K562 (cell line): ENCODE results near the gene PTGER2. TPM values are rescaled to one million over a fixed set of nuclear protein-coding genes. Genes with fewer than 3 reads are reported as not detected.

ENCODE experiments used
- ATAC-seq: fragments of 200-7000 bp; cut with Tn5 transposase; 3 replicates; pipeline ENCODE4 v1.9.1; 2020; ENCODE audit warnings: moderate library complexity
- BruUV-seq: library from RNA; stranded (reverse); fragments of 400-500 nt; replicated peaks from 2 replicates; lab custom pipeline; 2021; lab: Mats Ljungman, UMichigan
- CTCF ChIA-PET: fragments of 300-600 bp; formaldehyde crosslinking; extraction: SDS; loops from one replicate; lab custom pipeline; 2021; ENCODE audit warnings: low intra/inter-chr PET ratio; lab: Yijun Ruan, JAX
- POLR2A ChIA-PET: fragments of 300-600, 350-650 bp; sonication (Branson Sonifier 250); formaldehyde crosslinking; extraction: SDS; loops from one replicate; lab custom pipeline; 2021; ENCODE audit warnings: antibody characterized with exemption, inconsistent platforms; lab: Yijun Ruan, JAX
- DNase-seq, 4 experiments: peaks; one replicate each; pipeline versions ENCODE4 v3.0.0 to v3.0.0-alpha.2; 2011 to 2018; ENCODE audit warnings: low spot score in 3 of 4, mixed read lengths in 3 of 4; ENCODE audit errors: extremely low read depth in 1 of 4
- FAIRE-seq: peaks from 2 replicates; lab custom pipeline; 2011; peaks lifted over from hg19 to GRCh38; lab: Jason Lieb, UNC
- H2AFZ ChIP-seq: 2 replicates; pipeline ENCODE4 v1.6.0; 2011; ENCODE audit warnings: low read depth, low read length, control low read depth, inconsistent platforms
- H3K27ac ChIP-seq: fragments of 200-600 bp; 3 replicates; pipeline ENCODE4 v1.8.0; 2011; ENCODE audit warnings: low read depth, mild to moderate bottlenecking, control low read depth, inconsistent platforms, low read length, moderate library complexity, mixed read lengths; ENCODE audit errors: extremely low read depth
- H3K27me3 ChIP-seq, 2 experiments: fragments of 300-600 bp in 1 of 2; 2 replicates in 1 of 2; 3 replicates in 1 of 2; pipeline versions ENCODE4 v1.6.0 to v1.8.0; 2011; ENCODE audit warnings: inconsistent platforms in 2 of 2, low read length in 2 of 2, mild to moderate bottlenecking in 1 of 2, mixed read lengths in 1 of 2, moderate library complexity in 1 of 2; ENCODE audit not compliant: control insufficient read depth in 2 of 2, insufficient read depth in 2 of 2
- H3K36me3 ChIP-seq: fragments of 300-600 bp; 3 replicates; pipeline ENCODE4 v1.8.0; 2011; ENCODE audit warnings: mild to moderate bottlenecking, low read length, inconsistent platforms; ENCODE audit not compliant: control insufficient read depth, insufficient read depth
- H3K4me1 ChIP-seq, 2 experiments: fragments of 200-600 bp in 1 of 2; replicated peaks in 1 of 2; 2 replicates in 1 of 2; 3 replicates in 1 of 2; pipeline versions ENCODE4 v1.5.1 to v1.8.0; 2011; ENCODE audit warnings: inconsistent platforms in 2 of 2, low read length in 2 of 2, mild to moderate bottlenecking in 1 of 2, mixed read lengths in 1 of 2, moderate library complexity in 1 of 2; ENCODE audit not compliant: control insufficient read depth in 2 of 2, insufficient read depth in 2 of 2
- H3K4me2 ChIP-seq: 2 replicates; pipeline ENCODE4 v1.6.1; 2011; ENCODE audit warnings: low read length, control low read depth, inconsistent platforms, mixed read lengths; ENCODE audit not compliant: insufficient read depth
- H3K4me3 ChIP-seq: fragments of 200-600 bp; sonication (generic), shearing (Covaris generic); 2 replicates; pipeline ENCODE4 v1.5.1; 2016; ENCODE audit warnings: control low read depth, inconsistent platforms
- H3K79me2 ChIP-seq: fragments of 200-600 bp; 3 replicates; pipeline ENCODE4 v1.8.0; 2011; ENCODE audit warnings: low read length, inconsistent platforms; ENCODE audit not compliant: control insufficient read depth, insufficient read depth
- H3K9ac ChIP-seq, 2 experiments: 2 replicates each; pipeline versions ENCODE4 v1.6.0 to v1.6.1; 2011; ENCODE audit warnings: low read depth in 2 of 2, low read length in 2 of 2, control low read depth in 1 of 2, inconsistent platforms in 1 of 2, mild to moderate bottlenecking in 1 of 2, mixed read lengths in 1 of 2; ENCODE audit not compliant: insufficient read depth in 1 of 2
- H3K9me1 ChIP-seq: one replicate; pipeline ENCODE4 v1.6.0; 2011; ENCODE audit warnings: inconsistent platforms, mild to moderate bottlenecking, low read length, moderate library complexity; ENCODE audit not compliant: control insufficient read depth, insufficient read depth
- H3K9me3 ChIP-seq: replicated peaks from 2 replicates; pipeline ENCODE4 v1.5.1; 2011; ENCODE audit warnings: low read depth, low read length, inconsistent platforms; ENCODE audit not compliant: control insufficient read depth, insufficient read depth
- H4K20me1 ChIP-seq: replicated peaks from 2 replicates; pipeline ENCODE4 v1.6.1; 2011; ENCODE audit warnings: low read length, inconsistent platforms, mixed read lengths; ENCODE audit not compliant: control insufficient read depth, insufficient read depth
- ADNP ChIP-seq: fragments of 200-800 bp; sonication (Bioruptor generic); IDR thresholded peaks from 2 replicates; pipeline ENCODE4 v1.6.1; 2016; ENCODE audit warnings: missing genetic modification characterization, missing compliant biosample characterization
- CREM ChIP-seq: IDR thresholded peaks from 2 replicates; pipeline ENCODE4 v1.6.1; 2014; ENCODE audit warnings: antibody characterized with exemption, low read depth
- ELF2 ChIP-seq: fragments of 250-450 bp; sonication (Bioruptor Pico); IDR thresholded peaks from 2 replicates; pipeline ENCODE4 v1.5.0; 2021; ENCODE audit warnings: mild to moderate bottlenecking
- ILF3 ChIP-seq: fragments of 450-650 bp; IDR thresholded peaks from 2 replicates; pipeline ENCODE4 v1.6.1; 2018; ENCODE audit warnings: antibody characterized with exemption, mild to moderate bottlenecking, moderate library complexity, borderline replicate concordance
- LARP7 ChIP-seq: fragments of 450-650 bp; IDR thresholded peaks from 2 replicates; pipeline ENCODE4 v1.6.1; 2016
- NKRF ChIP-seq: fragments of 450-650 bp; IDR thresholded peaks from 2 replicates; pipeline ENCODE4 v1.6.1; 2016; ENCODE audit warnings: borderline replicate concordance
- PCBP2 ChIP-seq: fragments of 200-400 bp; formaldehyde crosslinking; IDR thresholded peaks from 2 replicates; pipeline ENCODE4 v1.6.1; 2018; ENCODE audit warnings: low read length, low read depth, mild to moderate bottlenecking, moderate library complexity; ENCODE audit not compliant: poor library complexity, severe bottlenecking
- RUNX1 ChIP-seq: sonication (generic); IDR thresholded peaks from 2 replicates; pipeline ENCODE4 v1.6.1; 2016; ENCODE audit warnings: antibody characterized with exemption, low read depth
- YBX1 ChIP-seq: fragments of 450-650 bp; IDR thresholded peaks from 2 replicates; pipeline ENCODE4 v1.7.1; 2016; ENCODE audit warnings: mild to moderate bottlenecking
- ZBTB1 ChIP-seq: sonication (generic); formaldehyde crosslinking; IDR thresholded peaks from 2 replicates; pipeline ENCODE4 v1.8.1; 2023; ENCODE audit warnings: missing genetic modification reagents, low read depth, mild to moderate bottlenecking, borderline replicate concordance
- WGBS: fragments of 100-300 bp; shearing (Covaris generic); methylation state at CpG from one replicate; pipeline ENCODE4 v1.1.6; 2016; ENCODE audit warnings: low coverage, mixed read lengths; ENCODE audit not compliant: insufficient coverage; ENCODE audit errors: missing lambda C conversion rate; 5-methylcytosine and 5-hydroxymethylcytosine counted together
- in situ Hi-C: fragments of 300-500 bp; cut with MboI; formaldehyde crosslinking; loops from 4 replicates; pipeline ENCODE4 v1.15.0; 2018; ENCODE audit warnings: inconsistent platforms, mixed read lengths
- intact Hi-C: fragments of 100-400 bp; cut with micrococcal nuclease; formaldehyde crosslinking; loops from 2 replicates; pipeline ENCODE4 v1.14.2; 2022
- polyA plus RNA-seq, 8 experiments: library from polyadenylated mRNA; depleted of rRNA in 4 of 8; stranded (reverse) in 5 of 8; unstranded in 3 of 8; fragments of >200 nt; fragmentation: Nextera tagmentation in 2 of 8; fragmentation: Illumina TruSeq in 1 of 8; extraction: Ambion mirVana in 2 of 8; extraction: Trizol in 1 of 8; gene quantifications; 2 replicates each; pipeline versions ENCODE4 v1.2.1 to v1.2.3, GENCODE V29; 2011 to 2014; ENCODE audit warnings: inconsistent platforms in 1 of 8, missing spikeins in 1 of 8
- total RNA-seq, 7 experiments: library from RNA; depleted of rRNA in 6 of 7; stranded (reverse); fragments of >200 nt in 6 of 7; fragmentation: Illumina TruSeq in 2 of 7; extraction: Trizol in 2 of 7; gene quantifications; 2 replicates each; pipeline versions ENCODE4 v1.2.1 to v1.2.3, GENCODE V29; 2011 to 2021; ENCODE audit warnings: low replicate concordance in 1 of 7
- TF ChIP-seq, protein P1 (sequence below), 2 experiments: fragments of 450-650 bp in 1 of 2; sonication (generic) in 1 of 2; formaldehyde crosslinking; conservative IDR thresholded peaks; 2 replicates each; pipeline versions ENCODE4 v1.4.0 to v1.8.1; 2020 to 2022; ENCODE audit warnings: mild to moderate bottlenecking in 1 of 2, missing genetic modification reagents in 1 of 2

Gene PTGER2
- total and polyA plus RNA-seq, 9 of the 15 experiments (the other 6 are each of a cell fraction or from before 2014, with no cell fraction given), result not detected

- TF ChIP-seq ILF3 (no peak), YBX1 (no peak), PCBP2 (no peak), CREM (no peak), RUNX1 (no peak), LARP7 (no peak)
- TF ChIP-seq, protein P1, sequence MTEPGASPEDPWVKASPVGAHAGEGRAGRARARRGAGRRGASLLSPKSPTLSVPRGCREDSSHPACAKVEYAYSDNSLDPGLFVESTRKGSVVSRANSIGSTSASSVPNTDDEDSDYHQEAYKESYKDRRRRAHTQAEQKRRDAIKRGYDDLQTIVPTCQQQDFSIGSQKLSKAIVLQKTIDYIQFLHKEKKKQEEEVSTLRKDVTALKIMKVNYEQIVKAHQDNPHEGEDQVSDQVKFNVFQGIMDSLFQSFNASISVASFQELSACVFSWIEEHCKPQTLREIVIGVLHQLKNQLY (CRISPR knock-in tag; conservative IDR thresholded peaks at IDR 0.05), result no peak
- TF ChIP-seq, all 486 proteins: peak for 0
These were observed 45.0 kb upstream of the PTGER2 start (continued) for GRCh38 chr14:52269100-52269499.

GRCh38 chr14:52269982-52270381, 44.1 kb upstream of the PTGER2 start:
- no peak overlapping the region for H3K4me2 ChIP-seq
- CTCF ChIA-PET, result no interaction called here

More at GRCh38 chr14:52269982-52270381, 44.1 kb upstream of the PTGER2 start:
- H3K4me3 ChIP-seq, result no peak overlapping the region
- no peak for ATAC-seq
- H3K9ac ChIP-seq, result no peak overlapping the region
- 0% methylated on average over 7 of the region's 8 CpGs for WGBS
- H2AFZ ChIP-seq, result no peak overlapping the region
- H3K36me3 ChIP-seq, result no peaks in the 10 kb centered on the region
- FAIRE-seq, result no peak
- H4K20me1 ChIP-seq, result no peaks in the 10 kb centered on the region
- H3K9me3 ChIP-seq, result no peaks in the 10 kb centered on the region
- intact Hi-C loops, result loop anchor here (10.0 kb wide), 1 partner anchor 275 kb away; no protein-coding TSS in a partner anchor
- TF ChIP-seq ADNP (no peak), ZBTB1 (no peak), ELF2 (CRISPR knock-in tag) (no peak), NKRF (no peak)
- no peak for DNase-seq
- no peak overlapping the region for H3K27ac ChIP-seq
- no peaks in the 10 kb centered on the region for H3K9me1 ChIP-seq
- no peaks in the 10 kb centered on the region for H3K79me2 ChIP-seq
- H3K4me1 ChIP-seq, result no peaks in the 10 kb centered on the region
- in situ Hi-C loops, result no loop called here
- BruUV-seq, result no TSS peak
- POLR2A ChIA-PET, result no interaction called here
- peaks cover 0 to 21% of the 10 kb centered on the region in 2 experiments; a peak in 2 of 5 replicates for H3K27me3 ChIP-seq
